NT2/D1 (cell line): ENCODE results near the gene GPR3.

ENCODE experiments used
- SUZ12 ChIP-seq: IDR thresholded peaks from 2 replicates; pipeline ENCODE4 v1.6.1; 2011; ENCODE audit not compliant: insufficient read length, insufficient read depth; ENCODE audit errors: extremely low read depth
- YY1 ChIP-seq: IDR thresholded peaks from 2 replicates; pipeline ENCODE4 v1.6.1; 2011; ENCODE audit not compliant: insufficient read length, insufficient read depth
- ZNF274 ChIP-seq: IDR thresholded peaks from 2 replicates; pipeline ENCODE4 v1.6.1; 2011; ENCODE audit warnings: mild to moderate bottlenecking, low read depth, low read length

GRCh38 chr1:27418326-27419185 lies 26.1 kb downstream of the GPR3 start:
- TF ChIP-seq SUZ12 (no peak), YY1 (peak; percentile 73), ZNF274 (no peak)
